Suprapubic skin (tissue), 3 donors: ENCODE data around the gene SMAD2.

Source experiments
- POLR2A ChIP-seq, 2 donors: fragments of 450-650 bp; IDR thresholded peaks; one replicate each; pipeline ENCODE4 v1.6.1; 2017; ENCODE audit warnings: antibody characterized with exemption in 2 of 2, mild to moderate bottlenecking in 2 of 2, moderate library complexity in 2 of 2
- TF ChIP-seq, protein P1 (sequence below), 2 donors: fragments of 200-600 bp in 1 of 2; fragments of 450-650 bp in 1 of 2; sonication (generic) in 1 of 2; IDR thresholded peaks; one replicate each; pipeline ENCODE4 v1.5.1; 2016 to 2019; ENCODE audit warnings: antibody characterized with exemption in 2 of 2, mild to moderate bottlenecking in 1 of 2, moderate library complexity in 1 of 2

DNA sequence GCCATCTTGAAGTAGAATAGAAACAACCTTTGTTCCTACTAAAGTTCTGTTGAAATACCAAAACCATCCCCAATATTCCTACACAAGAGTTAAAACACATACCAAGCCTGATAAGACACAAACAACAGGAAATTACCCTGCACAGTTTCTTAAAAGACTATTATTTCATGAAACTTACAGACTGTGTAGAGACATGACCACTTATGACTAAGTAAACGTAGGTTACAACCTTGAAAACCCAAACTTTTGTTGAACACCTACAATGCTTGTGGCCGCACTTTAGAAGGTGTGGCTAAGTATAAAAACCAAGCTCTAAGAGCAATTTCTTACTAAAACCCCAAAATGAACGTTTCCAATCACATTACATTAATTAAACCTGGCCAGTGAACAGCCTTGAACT lies 2.0 kb downstream of the SMAD2 start:
- TF ChIP-seq, protein P1, sequence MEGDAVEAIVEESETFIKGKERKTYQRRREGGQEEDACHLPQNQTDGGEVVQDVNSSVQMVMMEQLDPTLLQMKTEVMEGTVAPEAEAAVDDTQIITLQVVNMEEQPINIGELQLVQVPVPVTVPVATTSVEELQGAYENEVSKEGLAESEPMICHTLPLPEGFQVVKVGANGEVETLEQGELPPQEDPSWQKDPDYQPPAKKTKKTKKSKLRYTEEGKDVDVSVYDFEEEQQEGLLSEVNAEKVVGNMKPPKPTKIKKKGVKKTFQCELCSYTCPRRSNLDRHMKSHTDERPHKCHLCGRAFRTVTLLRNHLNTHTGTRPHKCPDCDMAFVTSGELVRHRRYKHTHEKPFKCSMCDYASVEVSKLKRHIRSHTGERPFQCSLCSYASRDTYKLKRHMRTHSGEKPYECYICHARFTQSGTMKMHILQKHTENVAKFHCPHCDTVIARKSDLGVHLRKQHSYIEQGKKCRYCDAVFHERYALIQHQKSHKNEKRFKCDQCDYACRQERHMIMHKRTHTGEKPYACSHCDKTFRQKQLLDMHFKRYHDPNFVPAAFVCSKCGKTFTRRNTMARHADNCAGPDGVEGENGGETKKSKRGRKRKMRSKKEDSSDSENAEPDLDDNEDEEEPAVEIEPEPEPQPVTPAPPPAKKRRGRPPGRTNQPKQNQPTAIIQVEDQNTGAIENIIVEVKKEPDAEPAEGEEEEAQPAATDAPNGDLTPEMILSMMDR (IDR thresholded peaks at IDR 0.05): no peak
- TF ChIP-seq POLR2A (IDR thresholded peaks at IDR 0.05): no peak
